Measurements from ENCODE around the gene CD48.
"Not testable (repeated sequence)": the region's sequence is repeated elsewhere in the genome, so short reads cannot be mapped to it uniquely, and the experiment has no call there.

The CD48 gene

DNA sequence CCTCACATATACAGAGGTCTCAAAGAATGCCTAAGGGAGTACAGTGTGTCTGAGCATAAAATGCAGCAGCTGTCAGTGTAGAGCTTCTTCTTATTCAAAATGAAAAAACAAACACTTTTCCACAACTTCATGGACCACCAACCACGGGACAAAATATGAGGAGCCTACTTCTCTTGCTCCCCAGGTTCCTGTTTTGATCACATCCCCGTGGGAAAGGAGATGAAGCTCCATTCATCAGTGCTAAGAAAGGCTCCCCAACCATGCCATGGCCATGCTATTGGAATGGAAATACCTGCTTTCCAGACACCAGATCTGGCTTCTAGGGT lies 383 bp downstream of the CD48 start:
- peak overlapping the region; percentile 37 for H3K27ac ChIP-seq (ENCODE audit: low read length)

DNA sequence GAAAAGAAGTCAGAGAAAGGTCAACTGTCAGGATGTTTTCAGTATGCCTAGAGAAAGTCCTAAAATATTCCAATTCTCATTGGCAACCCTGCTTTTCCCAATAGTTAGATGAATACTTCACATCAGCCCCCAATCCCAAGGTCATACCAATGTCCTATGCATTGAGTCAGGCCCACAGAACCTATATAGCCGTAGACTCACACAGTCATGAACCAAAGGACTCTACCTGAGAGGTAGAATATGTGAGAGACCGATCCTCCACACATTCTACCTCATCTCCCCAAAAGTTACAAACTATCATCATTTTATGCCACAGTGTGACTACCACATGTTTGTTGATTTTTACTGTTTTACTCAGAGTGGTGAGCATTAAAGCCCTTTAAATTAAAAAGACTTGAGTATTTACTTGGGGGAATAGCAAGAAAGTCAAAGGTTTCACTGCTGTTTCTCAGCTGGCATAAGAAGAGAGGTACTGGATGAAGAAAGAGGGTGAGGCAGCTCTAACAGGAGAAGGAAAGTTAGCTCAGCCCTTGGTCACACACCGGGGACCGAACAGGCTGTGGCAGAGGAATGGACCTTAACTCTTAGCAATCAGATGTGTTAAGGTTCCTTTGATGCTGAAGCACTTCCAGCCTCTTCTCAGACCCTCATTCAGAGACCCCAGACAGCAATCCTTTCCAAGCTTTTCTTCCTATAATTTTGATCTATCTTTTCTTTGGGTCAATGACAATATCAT lies 937 bp downstream of the CD48 start:
- H3K4me1 ChIP-seq (ENCODE audit: control insufficient read depth in 1 of 2, insufficient read depth in 2 of 2, low read length in 2 of 2), result no peaks in the 10 kb centered on the region
- H3K27me3 ChIP-seq (ENCODE audit: low read depth, low read length), result no peaks in the 10 kb centered on the region
- H3K36me3 ChIP-seq (ENCODE audit: control insufficient read depth in 1 of 2, insufficient read depth in 2 of 2, low read length in 2 of 2), result no peaks in the 10 kb centered on the region
- no peaks in the 10 kb centered on the region for H3K9me3 ChIP-seq (ENCODE audit: control insufficient read depth in 1 of 2, low read length in 2 of 2)
- H3K4me3 ChIP-seq (ENCODE audit: low read depth in 1 of 2, low read length in 2 of 2), result peak overlapping the region in 1 of 2 donors; percentile 61
- H3K27ac ChIP-seq (ENCODE audit: low read length), result no peak overlapping the region

More for the DNA sequence above, 383 bp downstream of the CD48 start:
- H3K36me3 ChIP-seq (ENCODE audit: control insufficient read depth in 1 of 2, insufficient read depth in 2 of 2, low read length in 2 of 2), result no peaks in the 10 kb centered on the region
- H3K9me3 ChIP-seq (ENCODE audit: control insufficient read depth in 1 of 2, low read length in 2 of 2), result no peaks in the 10 kb centered on the region
- peak overlapping the region in 1 of 2 donors; percentile 61 for H3K4me3 ChIP-seq (ENCODE audit: low read depth in 1 of 2, low read length in 2 of 2)
- H3K27me3 ChIP-seq (ENCODE audit: low read depth, low read length), result no peaks in the 10 kb centered on the region
- H3K4me1 ChIP-seq (ENCODE audit: control insufficient read depth in 1 of 2, insufficient read depth in 2 of 2, low read length in 2 of 2), result no peaks in the 10 kb centered on the region

DNA sequence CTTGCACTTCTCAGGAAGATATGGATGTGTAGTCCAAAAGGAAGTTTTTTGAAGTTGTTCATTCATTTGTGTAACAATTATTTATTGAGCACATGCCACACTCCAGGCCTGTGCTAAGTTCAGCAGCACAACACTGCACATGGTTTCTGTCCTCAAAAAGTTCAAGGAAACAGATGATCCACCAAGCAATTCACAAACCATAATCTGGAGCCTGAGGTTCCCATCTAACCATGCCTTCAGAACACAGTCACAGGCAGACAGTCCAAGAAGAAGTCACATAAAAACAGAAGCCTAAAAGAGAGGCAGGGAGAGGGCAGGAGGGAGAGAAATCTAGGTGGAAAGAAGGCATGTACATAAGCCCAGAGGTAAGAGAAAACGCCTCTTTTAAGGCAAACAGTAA lies 1.9 kb downstream of the CD48 start:
- Histone ChIP-seq H3K9me3 (ENCODE audit: control insufficient read depth in 1 of 2, low read length in 2 of 2) (no peaks in the 10 kb centered on the region), H3K4me1 (ENCODE audit: control insufficient read depth in 1 of 2, insufficient read depth in 2 of 2, low read length in 2 of 2) (no peaks in the 10 kb centered on the region), H3K27me3 (ENCODE audit: low read depth, low read length) (no peaks in the 10 kb centered on the region), H3K27ac (ENCODE audit: low read length) (no peak overlapping the region), H3K36me3 (ENCODE audit: control insufficient read depth in 1 of 2, insufficient read depth in 2 of 2, low read length in 2 of 2) (no peaks in the 10 kb centered on the region), H3K4me3 (ENCODE audit: low read depth in 1 of 2, low read length in 2 of 2) (peak overlapping the region in 1 of 2 donors; percentile 7)

DNA sequence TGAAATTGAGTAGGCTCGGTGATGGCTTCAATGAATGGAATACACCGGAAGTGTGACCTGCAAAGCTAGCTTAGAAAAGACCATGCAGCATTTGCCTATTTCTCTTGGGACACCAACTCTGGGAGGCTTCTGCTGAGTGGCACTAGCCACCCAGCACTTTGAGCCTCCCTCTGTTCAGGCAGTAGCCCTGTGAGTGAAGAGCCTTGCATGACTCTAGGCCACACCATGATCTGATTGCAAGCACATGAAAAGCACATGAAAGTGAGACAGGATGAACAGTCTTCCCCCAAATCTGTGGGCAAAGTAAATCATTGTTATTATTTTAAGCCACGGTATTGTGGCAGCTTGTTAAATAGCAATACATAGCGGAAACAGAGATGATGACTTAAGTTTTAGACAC lies 2.8 kb downstream of the CD48 start:
- Histone ChIP-seq H3K9me3 (ENCODE audit: control insufficient read depth in 1 of 2, low read length in 2 of 2) (no peaks in the 10 kb centered on the region), H3K36me3 (ENCODE audit: control insufficient read depth in 1 of 2, insufficient read depth in 2 of 2, low read length in 2 of 2) (no peaks in the 10 kb centered on the region), H3K4me3 (ENCODE audit: low read depth in 1 of 2, low read length in 2 of 2) (no peak overlapping the region), H3K27ac (ENCODE audit: low read length) (peak overlapping the region; percentile 47), H3K27me3 (ENCODE audit: low read depth, low read length) (no peaks in the 10 kb centered on the region), H3K4me1 (ENCODE audit: control insufficient read depth in 1 of 2, insufficient read depth in 2 of 2, low read length in 2 of 2) (no peaks in the 10 kb centered on the region)

DNA sequence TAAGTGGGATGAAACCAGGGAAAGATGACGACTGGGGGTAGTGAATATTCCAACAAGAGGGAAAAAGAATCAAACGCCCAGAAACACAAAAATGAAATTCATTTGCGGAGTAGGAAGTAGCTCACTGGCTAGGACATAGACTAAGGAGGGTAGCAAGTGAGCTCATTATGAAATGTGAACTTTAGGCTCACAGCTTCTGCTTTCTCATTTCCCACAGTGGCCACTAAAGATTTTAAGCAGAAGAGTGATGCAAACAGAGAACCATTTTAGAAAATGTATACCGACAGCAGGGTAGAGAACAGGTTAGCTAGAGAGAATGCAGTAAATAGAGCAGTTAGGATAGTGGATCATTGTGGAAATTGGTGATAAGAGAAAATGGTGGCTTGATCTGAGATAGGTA lies 3.5 kb downstream of the CD48 start:
- no peaks in the 10 kb centered on the region for H3K27me3 ChIP-seq (ENCODE audit: low read depth, low read length)
- peak overlapping the region in 1 of 2 donors; percentile 14 for H3K4me3 ChIP-seq (ENCODE audit: low read depth in 1 of 2, low read length in 2 of 2)
- no peaks in the 10 kb centered on the region for H3K36me3 ChIP-seq (ENCODE audit: control insufficient read depth in 1 of 2, insufficient read depth in 2 of 2, low read length in 2 of 2)
- H3K4me1 ChIP-seq (ENCODE audit: control insufficient read depth in 1 of 2, insufficient read depth in 2 of 2, low read length in 2 of 2), result no peaks in the 10 kb centered on the region
- peak overlapping the region; percentile 47 for H3K27ac ChIP-seq (ENCODE audit: low read length)
- no peaks in the 10 kb centered on the region for H3K9me3 ChIP-seq (ENCODE audit: control insufficient read depth in 1 of 2, low read length in 2 of 2)

DNA sequence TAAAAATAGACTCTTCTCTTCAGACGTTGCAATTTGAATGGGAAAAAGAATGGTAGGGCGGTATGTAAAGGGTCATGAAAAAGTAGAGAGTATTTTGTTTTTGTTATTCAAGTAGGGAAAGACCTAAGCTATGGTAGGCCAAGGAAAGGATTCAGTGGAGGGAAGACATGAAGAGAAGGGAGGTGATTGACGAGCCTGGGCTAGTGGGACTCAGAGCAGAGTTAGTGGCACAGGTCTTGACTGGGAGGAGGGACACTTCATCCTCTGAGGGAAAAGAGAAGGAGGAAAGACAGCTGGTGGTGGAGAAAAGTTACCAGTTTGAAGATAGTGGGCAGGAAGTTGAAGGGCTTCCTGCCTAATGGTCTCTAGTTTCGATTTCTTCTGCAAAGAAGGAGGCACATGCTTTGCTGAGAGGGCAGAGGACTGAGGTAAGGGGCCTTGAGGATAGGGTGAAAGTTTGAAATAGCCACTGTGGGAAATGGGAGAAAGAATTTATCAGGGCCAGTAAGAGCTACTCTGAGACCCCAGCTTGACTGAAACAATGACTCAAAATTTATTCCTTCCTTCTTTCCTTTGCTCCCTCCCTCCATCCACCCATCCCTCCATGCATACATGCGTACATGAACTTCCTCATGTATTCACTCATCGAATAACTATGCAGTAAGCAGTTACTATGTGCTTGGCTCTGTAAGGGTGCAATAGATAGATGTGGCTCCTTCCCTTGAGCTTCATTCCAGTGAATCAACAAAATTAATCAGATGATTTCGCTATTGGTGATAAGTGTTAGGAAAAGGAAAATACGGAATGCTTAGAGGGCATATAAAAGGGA lies 4.2 kb downstream of the CD48 start:
- peak overlapping the region in 1 of 2 donors; percentile 14 for H3K4me3 ChIP-seq (ENCODE audit: low read depth in 1 of 2, low read length in 2 of 2)
- H3K27me3 ChIP-seq (ENCODE audit: low read depth, low read length), result no peaks in the 10 kb centered on the region
- no peaks in the 10 kb centered on the region for H3K4me1 ChIP-seq (ENCODE audit: control insufficient read depth in 1 of 2, insufficient read depth in 2 of 2, low read length in 2 of 2)
- H3K9me3 ChIP-seq (ENCODE audit: control insufficient read depth in 1 of 2, low read length in 2 of 2), result no peaks in the 10 kb centered on the region
- no peaks in the 10 kb centered on the region for H3K36me3 ChIP-seq (ENCODE audit: control insufficient read depth in 1 of 2, insufficient read depth in 2 of 2, low read length in 2 of 2)
- H3K27ac ChIP-seq (ENCODE audit: low read length), result peak overlapping the region; percentile 20

DNA sequence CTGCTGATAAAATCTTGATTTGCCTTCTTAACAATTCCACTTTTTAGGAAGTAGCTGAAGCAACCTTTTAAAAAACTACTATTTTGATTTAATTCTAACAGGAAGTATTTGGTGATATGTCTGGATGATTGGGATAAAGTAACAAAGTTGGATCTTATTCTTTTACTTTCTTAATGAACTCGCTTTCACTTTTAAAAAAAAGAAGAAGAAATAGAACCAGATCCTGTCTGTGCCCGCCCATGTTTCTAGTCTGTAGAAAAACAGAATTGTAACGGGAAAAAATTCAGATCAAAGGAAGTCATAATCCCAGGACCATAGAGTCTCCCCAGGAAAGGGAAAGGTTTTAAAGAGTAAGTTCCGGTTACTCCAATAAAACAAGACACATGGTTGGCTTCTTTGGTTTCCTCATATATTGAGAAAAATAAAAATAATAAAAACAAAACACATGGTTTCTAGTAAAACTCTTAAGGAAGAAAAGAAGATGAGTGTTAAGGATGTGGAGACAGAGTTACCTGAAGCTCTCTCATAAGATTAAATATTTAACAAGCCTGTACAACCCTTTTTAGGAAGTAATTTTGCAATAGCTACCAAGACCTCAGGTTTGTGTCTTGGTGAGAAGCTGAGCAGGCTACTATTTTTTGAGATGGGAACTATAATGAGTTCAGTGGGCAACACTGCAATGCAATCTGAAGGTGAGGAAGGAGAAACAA lies 4.9 kb downstream of the CD48 start:
- Histone ChIP-seq H3K27me3 (ENCODE audit: low read depth, low read length) (no peaks in the 10 kb centered on the region), H3K36me3 (ENCODE audit: control insufficient read depth in 1 of 2, insufficient read depth in 2 of 2, low read length in 2 of 2) (no peaks in the 10 kb centered on the region), H3K4me1 (ENCODE audit: control insufficient read depth in 1 of 2, insufficient read depth in 2 of 2, low read length in 2 of 2) (no peaks in the 10 kb centered on the region), H3K4me3 (ENCODE audit: low read depth in 1 of 2, low read length in 2 of 2) (peak overlapping the region in 1 of 2 donors; percentile 14), H3K9me3 (ENCODE audit: control insufficient read depth in 1 of 2, low read length in 2 of 2) (no peaks in the 10 kb centered on the region), H3K27ac (ENCODE audit: low read length) (peak overlapping the region; percentile 20)

DNA sequence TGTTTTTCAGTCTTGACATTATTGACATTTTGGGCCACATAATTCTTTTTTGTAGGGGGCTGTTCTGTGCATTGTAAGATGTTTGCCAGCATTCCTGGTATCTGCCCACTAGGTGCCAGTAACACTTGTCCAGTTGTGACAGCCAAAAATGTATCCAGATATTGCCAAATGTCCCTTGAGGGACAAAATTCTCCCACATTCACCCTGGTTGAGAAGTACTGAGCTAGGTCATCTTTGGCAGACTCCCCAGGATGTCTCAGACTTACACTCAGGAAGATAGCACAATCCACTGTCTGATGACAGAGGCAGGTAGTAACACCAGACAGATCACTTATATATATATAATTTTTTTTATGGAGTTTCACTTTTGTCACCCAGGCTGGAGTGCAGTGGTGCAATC lies 5.9 kb downstream of the CD48 start:
- Histone ChIP-seq H3K36me3 (ENCODE audit: control insufficient read depth in 1 of 2, insufficient read depth in 2 of 2, low read length in 2 of 2) (no peaks in the 10 kb centered on the region), H3K27me3 (ENCODE audit: low read depth, low read length) (no peaks in the 10 kb centered on the region), H3K27ac (ENCODE audit: low read length) (no peak overlapping the region), H3K4me1 (ENCODE audit: control insufficient read depth in 1 of 2, insufficient read depth in 2 of 2, low read length in 2 of 2) (no peaks in the 10 kb centered on the region), H3K4me3 (ENCODE audit: low read depth in 1 of 2, low read length in 2 of 2) (no peak overlapping the region), H3K9me3 (ENCODE audit: control insufficient read depth in 1 of 2, low read length in 2 of 2) (no peaks in the 10 kb centered on the region)

DNA sequence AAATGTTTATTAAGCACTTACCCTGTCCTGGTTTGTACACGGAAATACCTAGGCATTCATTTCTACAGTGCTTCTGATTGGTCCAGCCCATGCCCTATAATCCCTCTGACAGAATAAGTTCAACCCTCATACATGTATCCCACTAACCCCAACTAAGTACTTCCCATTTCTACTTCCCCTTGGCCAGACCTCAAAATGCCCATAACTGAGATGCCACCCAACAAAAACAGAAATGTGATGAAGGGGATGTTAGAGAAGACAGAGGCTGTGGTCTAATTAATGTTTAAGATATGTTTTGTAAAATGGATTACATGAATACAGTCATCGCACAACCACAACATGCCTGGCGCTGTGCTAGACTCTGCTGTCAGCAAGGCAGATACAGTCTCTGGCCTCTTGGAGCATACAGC lies 6.4 kb downstream of the CD48 start:
- H3K27ac ChIP-seq (ENCODE audit: low read length); H3K27me3 ChIP-seq (ENCODE audit: low read depth, low read length); H3K36me3 ChIP-seq (ENCODE audit: control insufficient read depth in 1 of 2, insufficient read depth in 2 of 2, low read length in 2 of 2); H3K4me1 ChIP-seq (ENCODE audit: control insufficient read depth in 1 of 2, insufficient read depth in 2 of 2, low read length in 2 of 2); H3K4me3 ChIP-seq (ENCODE audit: low read depth in 1 of 2, low read length in 2 of 2); H3K9me3 ChIP-seq (ENCODE audit: control insufficient read depth in 1 of 2, low read length in 2 of 2): not testable (repeated sequence)

DNA sequence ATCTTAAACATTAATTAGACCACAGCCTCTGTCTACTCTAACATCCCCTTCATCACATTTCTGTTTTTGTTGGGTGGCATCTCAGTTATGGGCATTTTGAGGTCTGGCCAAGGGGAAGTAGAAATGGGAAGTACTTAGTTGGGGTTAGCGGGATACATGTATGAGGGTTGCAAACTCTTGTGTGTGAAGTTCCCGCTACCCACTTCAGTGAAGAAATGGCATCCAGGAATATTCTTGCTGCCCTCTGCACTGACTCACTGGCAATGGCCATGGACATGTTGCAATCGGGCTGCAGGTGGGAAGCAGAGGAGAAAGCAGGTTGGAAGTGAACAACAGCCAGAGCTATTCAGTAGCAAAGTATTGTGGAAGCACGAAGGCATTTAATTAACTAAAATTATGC lies 7.4 kb downstream of the CD48 start:
- H3K27me3 ChIP-seq (ENCODE audit: low read depth, low read length), result no peaks in the 10 kb centered on the region
- no peaks in the 10 kb centered on the region for H3K36me3 ChIP-seq (ENCODE audit: control insufficient read depth in 1 of 2, insufficient read depth in 2 of 2, low read length in 2 of 2)
- no peaks in the 10 kb centered on the region for H3K9me3 ChIP-seq (ENCODE audit: control insufficient read depth in 1 of 2, low read length in 2 of 2)
- H3K4me3 ChIP-seq (ENCODE audit: low read depth in 1 of 2, low read length in 2 of 2), result no peak overlapping the region
- H3K4me1 ChIP-seq (ENCODE audit: control insufficient read depth in 1 of 2, insufficient read depth in 2 of 2, low read length in 2 of 2), result no peaks in the 10 kb centered on the region
- no peak overlapping the region for H3K27ac ChIP-seq (ENCODE audit: low read length)

DNA sequence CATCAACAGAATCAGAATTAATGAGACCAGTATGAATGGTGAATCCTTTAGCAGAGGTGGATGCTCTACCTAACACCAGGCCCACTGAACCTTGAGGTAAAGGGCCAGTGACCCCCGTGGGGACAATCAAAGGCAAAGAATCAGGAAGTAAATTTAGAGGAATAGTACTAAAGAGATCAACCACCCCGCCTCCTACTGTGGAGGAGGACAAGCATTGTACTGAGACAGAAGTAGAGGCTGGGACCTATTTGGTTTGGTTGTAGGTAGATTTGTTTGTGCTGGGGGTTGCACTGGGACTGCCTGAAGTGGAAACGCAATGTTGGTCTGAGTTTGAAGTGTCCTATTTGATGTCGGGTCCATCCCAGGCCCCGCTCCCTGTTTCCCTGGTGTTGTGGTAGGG lies 9.5 kb downstream of the CD48 start:
- Histone ChIP-seq H3K9me3 (ENCODE audit: control insufficient read depth in 1 of 2, low read length in 2 of 2) (no peaks in the 10 kb centered on the region), H3K27ac (ENCODE audit: low read length) (no peak overlapping the region), H3K4me1 (ENCODE audit: control insufficient read depth in 1 of 2, insufficient read depth in 2 of 2, low read length in 2 of 2) (no peaks in the 10 kb centered on the region), H3K27me3 (ENCODE audit: low read depth, low read length) (no peaks in the 10 kb centered on the region), H3K36me3 (ENCODE audit: control insufficient read depth in 1 of 2, insufficient read depth in 2 of 2, low read length in 2 of 2) (no peaks in the 10 kb centered on the region), H3K4me3 (ENCODE audit: low read depth in 1 of 2, low read length in 2 of 2) (no peak overlapping the region)
